AG09319 (cell line): ENCODE results near the gene CTXN3.

Experiments used
- DNase-seq: peaks from one replicate; pipeline ENCODE4 v3.0.0-alpha.2; 2010; ENCODE audit warnings: low read depth; ENCODE audit errors: extremely low read depth
- CTCF ChIP-seq: IDR thresholded peaks from 2 replicates; pipeline ENCODE4 v1.5.1; 2011; ENCODE audit warnings: low read depth, mild to moderate bottlenecking, inconsistent platforms, low read length, moderate library complexity

CTXN3 gene

GRCh38 chr5:127649018-127649439, at the start of gene CTXN3:
TSS of gene CTXN3 (plus strand) at chr5:127649082. CDS start at chr5:127657522, 8,440 bp downstream.
- no peak for DNase-seq
- TF ChIP-seq CTCF: no peak

- no peak for TF ChIP-seq CTCF
- no peak for DNase-seq
Measured at GRCh38 chr5:127599320-127599719, 49.6 kb upstream of the CTXN3 start.

GRCh38 chr5:127599847-127600246, 49.0 kb upstream of the CTXN3 start:
- no peak for DNase-seq
- no peak for TF ChIP-seq CTCF

GRCh38 chr5:127601111-127601510, 47.8 kb upstream of the CTXN3 start:
- DNase-seq: no peak
- no peak for TF ChIP-seq CTCF

- no peak for TF ChIP-seq CTCF
Measured at GRCh38 chr5:127601601-127602000, 47.3 kb upstream of the CTXN3 start.

GRCh38 chr5:127602481-127602880, 46.4 kb upstream of the CTXN3 start:
- no peak for TF ChIP-seq CTCF
- no peak for DNase-seq

More at GRCh38 chr5:127601601-127602000, 47.3 kb upstream of the CTXN3 start:
- no peak for DNase-seq

GRCh38 chr5:127602896-127603844, 45.7 kb upstream of the CTXN3 start:
- DNase-seq: no peak
- TF ChIP-seq CTCF: no peak
